Measurements from ENCODE around the gene EHMT1. TPM values are rescaled to one million over a fixed set of nuclear protein-coding genes. Genes with fewer than 3 reads are reported as not detected.

The EHMT1 gene
- total and polyA plus RNA-seq, 2 of the 13 experiments (the other 11 are each of a cell fraction or from before 2014, with no cell fraction given), result 23.0 to 27.1 TPM

DNA sequence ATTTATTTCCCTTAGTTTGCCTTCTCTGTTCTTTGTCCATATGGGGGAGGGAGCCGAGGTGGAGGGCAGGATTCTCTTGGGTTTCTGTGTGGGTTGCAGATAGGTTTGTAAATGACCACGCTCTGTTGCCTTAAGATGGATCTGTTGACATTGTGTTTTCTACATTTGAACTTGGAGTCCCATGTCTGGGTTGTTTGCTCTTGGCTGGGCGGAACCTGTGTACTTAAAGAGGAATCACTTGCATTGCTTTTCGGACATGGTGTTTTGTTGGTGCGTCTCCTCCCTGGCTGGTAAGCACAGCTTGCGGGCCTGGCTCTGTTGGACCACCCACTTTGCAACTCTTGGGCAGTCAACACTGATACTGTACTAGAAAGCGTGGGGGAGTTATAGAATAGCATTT is 45.9 kb downstream of the EHMT1 start (continued):
- TF ChIP-seq ZNF629 (CRISPR knock-in tag; conservative IDR thresholded peaks at IDR 0.05) (no peak), KLF16 (CRISPR knock-in tag; IDR thresholded peaks at IDR 0.05) (no peak; a peak in 1 of 4 replicates), BRCA1 (CRISPR knock-in tag; IDR thresholded peaks at IDR 0.05) (no peak), TEAD3 (CRISPR knock-in tag; optimal IDR thresholded peaks at IDR 0.05; ENCODE audit: borderline replicate concordance) (peak; percentile 17), GPN1 (CRISPR knock-in tag; IDR thresholded peaks at IDR 0.05; ENCODE audit: borderline replicate concordance) (no peak), RFXANK (CRISPR knock-in tag; IDR thresholded peaks at IDR 0.05) (no peak), ATAD3A (CRISPR knock-in tag; IDR thresholded peaks at IDR 0.05) (no peak), RXRA (CRISPR knock-in tag; IDR thresholded peaks at IDR 0.05) (no peak), ATRX (CRISPR knock-in tag; IDR thresholded peaks at IDR 0.05; ENCODE audit: borderline replicate concordance) (no peak), BCL6 (CRISPR knock-in tag; IDR thresholded peaks at IDR 0.05) (peak; percentile 65), SOX6 (IDR thresholded peaks at IDR 0.05) (no peak), SOX6 (CRISPR knock-in tag; IDR thresholded peaks at IDR 0.05) (peak; percentile 58), EHMT2 (IDR thresholded peaks at IDR 0.05; ENCODE audit: borderline replicate concordance, low read depth, low read length) (no peak), SMARCE1 (IDR thresholded peaks at IDR 0.05; ENCODE audit: borderline replicate concordance) (no peak), SKI (IDR thresholded peaks at IDR 0.05; ENCODE audit: partially characterized antibody) (peak; percentile 85), ZNF589 (CRISPR knock-in tag; conservative IDR thresholded peaks at IDR 0.05) (no peak), KLF13 (CRISPR knock-in tag; IDR thresholded peaks at IDR 0.05) (no peak), SP1 (IDR thresholded peaks at IDR 0.05) (no peak), SP1 (CRISPR knock-in tag; IDR thresholded peaks at IDR 0.05) (0 out of 2 replicates have a peak, but pooled peaks have one; percentile 16), ERF (CRISPR knock-in tag; IDR thresholded peaks at IDR 0.05) (0 out of 2 replicates have a peak, but pooled peaks have one; percentile 19), CHD2 (IDR thresholded peaks at IDR 0.05; ENCODE audit: low read depth, low read length) (no peak), HMG20A (CRISPR knock-in tag; IDR thresholded peaks at IDR 0.05; ENCODE audit: borderline replicate concordance) (0 out of 2 replicates have a peak, but pooled peaks have one; percentile 13), HOXA5 (CRISPR knock-in tag; IDR thresholded peaks at IDR 0.05) (no peak), KDM5B (CRISPR knock-in tag; IDR thresholded peaks at IDR 0.05; ENCODE audit: borderline replicate concordance) (no peak), ZNF720 (CRISPR knock-in tag; IDR thresholded peaks at IDR 0.05) (no peak), ADNP (CRISPR knock-in tag; IDR thresholded peaks at IDR 0.05) (no peak), ZNF232 (CRISPR knock-in tag; IDR thresholded peaks at IDR 0.05; ENCODE audit: borderline replicate concordance) (no peak), DNMT1 (CRISPR knock-in tag; IDR thresholded peaks at IDR 0.05) (no peak), RBAK (CRISPR knock-in tag; IDR thresholded peaks at IDR 0.05) (no peak)
- TF ChIP-seq, protein P1, sequence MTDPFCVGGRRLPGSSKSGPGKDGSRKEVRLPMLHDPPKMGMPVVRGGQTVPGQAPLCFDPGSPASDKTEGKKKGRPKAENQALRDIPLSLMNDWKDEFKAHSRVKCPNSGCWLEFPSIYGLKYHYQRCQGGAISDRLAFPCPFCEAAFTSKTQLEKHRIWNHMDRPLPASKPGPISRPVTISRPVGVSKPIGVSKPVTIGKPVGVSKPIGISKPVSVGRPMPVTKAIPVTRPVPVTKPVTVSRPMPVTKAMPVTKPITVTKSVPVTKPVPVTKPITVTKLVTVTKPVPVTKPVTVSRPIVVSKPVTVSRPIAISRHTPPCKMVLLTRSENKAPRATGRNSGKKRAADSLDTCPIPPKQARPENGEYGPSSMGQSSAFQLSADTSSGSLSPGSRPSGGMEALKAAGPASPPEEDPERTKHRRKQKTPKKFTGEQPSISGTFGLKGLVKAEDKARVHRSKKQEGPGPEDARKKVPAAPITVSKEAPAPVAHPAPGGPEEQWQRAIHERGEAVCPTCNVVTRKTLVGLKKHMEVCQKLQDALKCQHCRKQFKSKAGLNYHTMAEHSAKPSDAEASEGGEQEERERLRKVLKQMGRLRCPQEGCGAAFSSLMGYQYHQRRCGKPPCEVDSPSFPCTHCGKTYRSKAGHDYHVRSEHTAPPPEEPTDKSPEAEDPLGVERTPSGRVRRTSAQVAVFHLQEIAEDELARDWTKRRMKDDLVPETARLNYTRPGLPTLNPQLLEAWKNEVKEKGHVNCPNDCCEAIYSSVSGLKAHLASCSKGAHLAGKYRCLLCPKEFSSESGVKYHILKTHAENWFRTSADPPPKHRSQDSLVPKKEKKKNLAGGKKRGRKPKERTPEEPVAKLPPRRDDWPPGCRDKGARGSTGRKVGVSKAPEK (CRISPR knock-in tag; IDR thresholded peaks at IDR 0.05; ENCODE audit: borderline replicate concordance), result no peak
- TF ChIP-seq, protein P2, sequence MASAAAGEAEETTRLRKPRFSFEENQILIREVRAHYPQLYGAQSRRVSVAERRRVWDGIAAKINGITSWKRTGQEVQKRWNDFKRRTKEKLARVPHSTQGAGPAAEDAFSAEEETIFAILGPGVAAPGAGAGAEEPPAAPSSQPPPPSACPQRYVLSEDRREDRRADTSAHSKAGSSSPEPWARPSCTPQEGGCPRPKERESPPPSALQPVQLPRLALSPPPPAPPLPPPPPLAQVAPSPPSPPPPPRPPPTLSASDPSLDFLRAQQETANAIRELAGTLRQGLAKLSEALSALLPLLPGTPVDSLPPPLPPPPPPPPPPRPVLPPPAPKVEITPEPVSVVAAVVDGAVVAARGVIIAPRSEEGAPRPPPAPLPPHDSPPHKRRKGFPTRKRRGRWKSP (CRISPR knock-in tag; IDR thresholded peaks at IDR 0.05), result no peak
- TF ChIP-seq, protein P3, sequence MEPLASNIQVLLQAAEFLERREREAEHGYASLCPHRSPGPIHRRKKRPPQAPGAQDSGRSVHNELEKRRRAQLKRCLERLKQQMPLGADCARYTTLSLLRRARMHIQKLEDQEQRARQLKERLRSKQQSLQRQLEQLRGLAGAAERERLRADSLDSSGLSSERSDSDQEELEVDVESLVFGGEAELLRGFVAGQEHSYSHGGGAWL (CRISPR knock-in tag; IDR thresholded peaks at IDR 0.05), result no peak
- TF ChIP-seq, protein P4, sequence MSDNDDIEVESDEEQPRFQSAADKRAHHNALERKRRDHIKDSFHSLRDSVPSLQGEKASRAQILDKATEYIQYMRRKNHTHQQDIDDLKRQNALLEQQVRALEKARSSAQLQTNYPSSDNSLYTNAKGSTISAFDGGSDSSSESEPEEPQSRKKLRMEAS (IDR thresholded peaks at IDR 0.05), result 0 out of 2 replicates have a peak, but pooled peaks have one; percentile 27

All from HepG2 (cell line).